8988T (cell line): ENCODE results near the gene RNF224.

Experiments
- DNase-seq: peaks from one replicate; pipeline ENCODE4 v3.0.0; 2011

The RNF224 gene

DNA sequence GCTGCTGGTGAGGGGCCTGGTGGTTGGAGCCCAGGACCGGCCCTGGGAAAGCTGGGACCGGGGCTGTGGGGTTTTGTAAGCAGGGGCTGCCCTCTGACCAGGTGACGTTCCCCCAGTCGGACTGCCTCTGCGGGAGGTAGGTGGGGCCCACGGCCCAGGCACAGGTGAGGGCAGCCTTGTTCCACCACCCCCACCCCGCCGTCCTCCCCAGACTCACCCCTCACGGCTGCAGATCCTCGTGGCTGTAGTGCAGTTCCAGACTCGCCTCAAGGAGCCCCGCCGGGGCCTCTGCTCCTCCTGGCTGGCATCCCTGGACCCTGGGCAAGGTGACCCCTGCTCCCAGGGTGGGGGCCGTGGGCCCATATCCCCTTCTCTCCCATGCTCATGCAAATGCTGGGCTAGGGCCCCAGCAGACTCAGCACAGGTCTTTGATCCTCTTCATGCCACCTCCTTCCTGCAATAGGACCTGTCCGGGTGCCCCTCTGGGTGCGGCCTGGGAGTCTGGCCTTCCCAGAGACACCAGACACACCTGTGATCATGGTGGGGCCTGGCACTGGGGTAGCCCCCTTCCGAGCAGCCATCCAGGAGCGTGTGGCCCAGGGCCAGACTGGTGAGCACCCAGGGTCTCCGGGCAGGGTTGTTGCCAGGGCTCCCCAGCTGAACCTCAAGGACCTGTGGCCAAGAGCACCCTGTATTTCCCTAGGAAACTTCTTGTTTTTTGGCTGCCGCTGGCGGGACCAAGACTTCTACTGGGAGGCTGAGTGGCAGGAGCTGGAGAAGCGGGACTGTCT is 11.9 kb upstream of the RNF224 start:
- DNase-seq: peak; percentile 28

DNA sequence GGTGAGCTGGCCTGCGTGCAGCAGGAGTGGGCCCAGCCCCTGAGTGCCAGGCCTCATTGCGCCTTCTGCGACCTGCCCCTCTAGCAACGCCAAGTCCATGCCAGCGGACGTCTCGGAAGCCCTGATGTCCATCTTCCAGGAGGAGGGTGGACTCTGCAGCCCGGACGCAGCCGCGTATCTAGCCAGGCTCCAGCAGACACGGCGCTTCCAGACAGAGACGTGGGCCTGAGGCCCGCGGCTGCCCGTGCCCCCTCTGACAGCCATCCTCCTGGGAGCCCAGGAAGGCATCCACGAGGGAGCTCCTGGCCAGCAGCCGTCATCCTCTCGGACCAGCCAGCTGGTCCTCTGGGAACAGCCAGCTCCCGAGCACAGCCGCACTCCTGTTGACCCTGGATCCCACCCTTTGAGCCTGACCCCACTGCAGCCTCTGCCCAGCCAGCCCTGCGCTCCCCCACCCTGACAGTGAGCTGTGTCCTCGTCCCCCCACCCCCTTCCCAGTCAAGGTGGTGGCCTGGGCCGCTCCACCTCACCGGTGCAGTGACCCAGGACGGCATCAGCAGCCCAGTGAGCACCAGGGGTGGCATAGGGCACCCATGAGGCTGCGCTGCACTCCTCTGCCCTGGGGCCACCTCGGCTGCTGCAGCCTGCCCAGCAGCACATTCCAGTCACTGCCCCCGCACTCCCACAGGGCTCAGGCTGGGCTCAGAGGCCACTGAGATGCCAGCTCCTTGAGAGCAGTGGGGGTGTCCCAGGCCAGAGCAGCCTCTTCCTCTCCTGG is 10.9 kb upstream of the RNF224 start:
- DNase-seq: no peak

DNA sequence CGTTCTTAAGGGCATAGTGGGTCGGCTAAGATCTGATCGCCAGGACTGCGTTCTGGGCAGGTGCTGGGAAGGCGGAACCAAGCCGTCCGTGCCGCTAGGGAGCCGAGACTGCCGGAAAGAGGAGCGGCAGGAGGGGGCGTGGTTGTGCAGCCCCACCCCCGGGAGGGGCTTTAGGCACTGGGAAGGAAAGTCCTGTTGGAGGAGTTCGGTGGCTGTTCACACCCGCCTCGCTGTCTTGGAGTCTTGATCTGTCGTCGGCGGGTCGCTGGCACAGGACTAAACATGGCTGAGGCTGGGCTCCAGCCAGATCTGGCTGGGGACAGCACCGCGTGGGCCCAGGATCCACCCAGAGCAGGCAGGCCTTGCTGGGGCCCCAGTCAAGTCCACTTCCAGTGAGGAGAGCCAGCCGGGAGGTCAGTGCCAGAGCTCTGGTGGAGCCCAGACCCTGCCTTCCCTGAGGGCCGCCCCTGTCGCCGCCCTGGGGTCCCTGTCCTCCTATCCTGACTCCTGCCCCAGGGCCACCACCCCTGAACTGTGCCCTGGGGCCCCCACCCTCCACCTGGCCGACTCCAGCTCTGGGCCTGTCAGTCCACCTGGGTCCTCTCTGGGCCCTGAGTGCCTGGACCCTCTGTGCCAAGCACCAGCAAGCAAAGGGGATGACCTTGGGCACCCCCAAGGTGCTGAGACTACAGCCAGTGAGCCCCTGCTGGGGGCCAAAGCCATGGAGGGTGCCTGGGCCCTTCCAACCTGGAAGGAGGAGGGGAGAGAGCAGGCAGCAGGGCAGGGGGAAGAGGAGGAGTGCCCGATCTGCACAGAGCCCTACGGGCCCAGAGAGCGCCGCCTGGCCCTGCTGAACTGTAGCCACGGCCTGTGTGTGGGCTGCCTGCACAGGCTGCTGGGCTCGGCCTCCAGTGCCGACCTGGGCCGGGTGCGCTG is 9.8 kb upstream of the RNF224 start:
- peak; percentile 99 for DNase-seq

DNA sequence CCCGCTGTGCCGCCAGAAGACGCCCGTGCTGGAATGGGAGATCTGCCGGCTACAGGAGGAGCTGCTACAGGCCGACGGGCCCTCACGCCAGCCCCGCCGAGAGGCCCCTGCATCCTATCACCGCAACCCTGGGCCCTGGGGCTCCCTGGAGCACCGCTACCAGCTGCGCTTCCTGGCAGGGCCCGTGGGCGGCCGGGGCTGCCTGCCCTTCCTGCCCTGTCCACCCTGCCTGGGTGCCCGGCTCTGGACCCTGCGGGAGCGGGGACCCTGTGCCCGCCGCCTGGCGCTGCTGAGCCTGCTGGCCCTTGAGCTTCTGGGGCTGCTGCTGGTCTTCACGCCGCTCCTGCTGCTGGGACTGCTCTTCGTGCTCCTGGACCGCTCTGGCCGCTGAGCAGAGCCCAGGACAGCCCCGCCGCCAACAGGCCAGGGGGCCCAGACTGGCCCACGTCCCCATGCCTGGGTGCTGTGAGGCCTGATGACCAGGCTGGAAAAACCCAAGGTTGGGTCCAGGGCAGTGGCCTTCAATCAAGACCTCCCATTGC is 9.0 kb upstream of the RNF224 start:
- DNase-seq: no peak

DNA sequence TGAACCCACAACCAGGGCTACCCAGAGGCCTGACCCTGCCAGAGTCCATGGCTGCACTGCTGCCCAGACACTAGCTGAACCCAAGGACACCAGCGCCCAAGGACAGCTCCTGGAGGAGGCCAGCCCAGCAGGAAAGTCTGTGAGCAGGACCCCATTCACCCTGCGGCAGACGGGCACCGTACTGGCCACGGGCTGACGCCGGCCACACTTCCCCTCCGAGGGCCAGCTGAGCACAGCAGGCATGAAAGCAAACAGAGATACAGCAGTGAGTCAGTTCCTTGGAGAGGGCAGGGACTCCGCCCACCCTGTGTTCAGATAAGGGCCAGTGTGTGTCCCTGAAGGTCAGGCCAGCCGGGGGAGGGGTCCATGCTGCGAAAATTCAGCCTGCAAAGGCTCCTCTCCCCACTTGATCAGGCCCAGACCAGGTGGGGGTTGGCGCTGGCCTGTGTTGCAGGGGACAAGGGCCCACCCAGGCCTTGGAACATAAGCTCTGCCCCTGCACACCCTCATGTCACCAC is 8.5 kb upstream of the RNF224 start:
- DNase-seq: no peak

DNA sequence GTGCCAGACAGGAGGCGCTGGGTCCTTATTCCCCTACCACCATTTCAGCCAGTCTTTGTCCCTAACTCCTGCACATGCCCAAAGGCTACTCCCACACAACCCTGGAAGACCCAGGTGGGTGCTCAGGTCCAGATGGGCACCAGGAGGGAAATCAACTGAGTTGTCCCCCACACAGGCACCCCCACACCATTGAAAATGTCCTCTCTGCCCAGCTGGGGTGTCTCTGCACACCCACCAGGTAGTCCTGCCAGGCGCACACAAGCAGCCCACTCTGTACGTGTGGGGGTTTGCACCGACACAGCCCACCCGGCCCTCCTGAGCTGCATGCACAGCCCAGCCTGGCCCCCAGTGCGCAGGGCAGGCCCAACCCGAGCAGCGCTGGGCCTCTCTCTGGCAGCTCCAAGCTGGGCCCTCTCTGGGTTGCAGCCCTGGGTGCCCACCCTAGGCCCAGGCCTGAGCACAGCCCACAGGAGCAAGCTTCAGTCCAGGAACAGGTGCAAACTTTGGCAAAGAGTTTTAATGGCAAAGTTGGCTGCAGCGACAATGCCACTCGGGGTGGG is 7.5 kb upstream of the RNF224 start:
- DNase-seq: no peak

DNA sequence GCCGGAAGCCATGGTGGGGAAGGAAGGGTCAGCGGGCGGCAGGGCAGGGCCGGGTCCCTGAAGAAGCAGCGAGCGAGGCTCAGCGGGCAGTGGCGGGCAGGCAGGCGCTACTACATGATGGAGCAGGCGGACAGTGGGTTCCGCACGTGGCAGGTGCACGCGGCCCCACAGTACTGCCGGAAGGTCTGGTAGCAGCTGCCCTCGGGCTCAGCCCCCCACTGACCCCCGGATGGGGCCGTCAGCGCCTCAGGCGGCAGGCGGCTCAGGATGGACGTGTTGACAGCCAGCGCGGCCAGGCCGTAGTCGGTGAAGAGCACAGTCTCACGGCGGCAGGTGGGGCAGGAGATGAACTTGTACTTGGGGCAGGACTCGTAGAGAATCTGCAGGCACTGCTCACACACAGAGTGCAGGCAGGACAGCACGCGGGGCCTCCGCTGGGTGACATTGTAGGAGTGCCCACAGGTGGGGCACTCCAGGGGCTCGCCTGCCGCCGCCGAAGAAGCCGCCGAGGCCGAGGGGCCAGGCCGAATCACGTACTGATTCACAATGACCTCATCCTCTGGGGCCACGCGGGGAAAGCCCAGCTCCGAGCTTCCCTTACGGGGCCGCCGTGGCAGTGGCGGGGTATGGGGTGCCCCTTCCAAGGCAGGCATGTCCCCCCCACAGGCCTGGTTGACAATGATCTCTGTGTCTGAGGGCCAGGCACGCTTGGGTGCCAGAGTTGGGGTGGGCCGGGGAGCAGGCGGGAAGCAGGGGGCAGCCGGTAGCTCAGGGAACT is 6.8 kb upstream of the RNF224 start:
- DNase-seq: no peak

DNA sequence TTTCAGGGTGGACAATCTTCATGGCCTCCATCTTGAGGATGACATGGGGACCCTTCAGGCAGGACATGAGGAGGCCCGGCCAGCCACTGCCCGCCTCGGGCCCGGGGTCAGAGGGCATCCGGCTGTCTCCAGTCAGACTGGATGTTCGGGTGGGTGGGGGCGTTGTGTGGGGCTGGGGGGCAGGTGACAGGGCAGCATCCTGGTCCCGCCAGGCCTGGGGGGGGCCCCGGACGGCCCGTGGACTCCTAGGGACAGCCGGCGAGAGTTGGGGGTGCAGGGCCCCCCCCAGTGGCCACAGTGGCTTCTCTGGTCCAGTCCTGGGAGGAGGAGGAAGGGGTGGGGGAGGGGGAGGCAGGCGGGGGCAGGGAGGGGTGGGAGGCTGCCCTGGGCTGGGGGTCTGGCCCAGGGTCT is 6.2 kb upstream of the RNF224 start:
- no peak for DNase-seq

DNA sequence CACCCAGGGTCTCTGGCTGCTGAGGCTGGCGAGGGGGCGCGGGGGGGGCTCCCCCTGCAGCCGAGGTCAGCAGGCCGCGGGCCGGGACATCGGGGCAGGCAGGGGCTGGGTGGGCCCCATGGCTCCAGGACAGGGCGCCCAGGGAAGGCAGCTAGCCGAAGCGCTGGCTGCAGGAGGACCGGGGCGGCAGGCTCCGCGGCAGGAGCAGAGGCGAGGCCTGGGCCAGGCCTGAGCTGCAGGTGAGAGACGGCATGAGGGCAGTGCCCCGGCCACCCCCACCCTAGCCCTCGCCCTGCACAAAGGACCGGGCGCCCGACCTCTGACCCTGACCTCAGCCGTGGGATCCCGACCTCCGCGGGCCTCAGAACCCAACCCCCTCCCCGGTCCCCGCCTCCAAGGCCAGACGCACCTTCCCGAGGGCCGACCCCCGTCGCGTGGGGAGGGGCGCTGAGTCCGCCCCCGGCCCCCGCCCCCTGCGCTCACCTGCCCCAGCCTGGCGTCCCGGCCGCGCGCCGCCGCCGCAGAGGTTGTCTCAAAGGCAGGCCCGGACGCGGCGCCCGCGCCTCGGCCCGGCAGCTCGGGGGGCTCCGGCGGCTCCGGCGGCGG is 5.7 kb upstream of the RNF224 start:
- DNase-seq: no peak

DNA sequence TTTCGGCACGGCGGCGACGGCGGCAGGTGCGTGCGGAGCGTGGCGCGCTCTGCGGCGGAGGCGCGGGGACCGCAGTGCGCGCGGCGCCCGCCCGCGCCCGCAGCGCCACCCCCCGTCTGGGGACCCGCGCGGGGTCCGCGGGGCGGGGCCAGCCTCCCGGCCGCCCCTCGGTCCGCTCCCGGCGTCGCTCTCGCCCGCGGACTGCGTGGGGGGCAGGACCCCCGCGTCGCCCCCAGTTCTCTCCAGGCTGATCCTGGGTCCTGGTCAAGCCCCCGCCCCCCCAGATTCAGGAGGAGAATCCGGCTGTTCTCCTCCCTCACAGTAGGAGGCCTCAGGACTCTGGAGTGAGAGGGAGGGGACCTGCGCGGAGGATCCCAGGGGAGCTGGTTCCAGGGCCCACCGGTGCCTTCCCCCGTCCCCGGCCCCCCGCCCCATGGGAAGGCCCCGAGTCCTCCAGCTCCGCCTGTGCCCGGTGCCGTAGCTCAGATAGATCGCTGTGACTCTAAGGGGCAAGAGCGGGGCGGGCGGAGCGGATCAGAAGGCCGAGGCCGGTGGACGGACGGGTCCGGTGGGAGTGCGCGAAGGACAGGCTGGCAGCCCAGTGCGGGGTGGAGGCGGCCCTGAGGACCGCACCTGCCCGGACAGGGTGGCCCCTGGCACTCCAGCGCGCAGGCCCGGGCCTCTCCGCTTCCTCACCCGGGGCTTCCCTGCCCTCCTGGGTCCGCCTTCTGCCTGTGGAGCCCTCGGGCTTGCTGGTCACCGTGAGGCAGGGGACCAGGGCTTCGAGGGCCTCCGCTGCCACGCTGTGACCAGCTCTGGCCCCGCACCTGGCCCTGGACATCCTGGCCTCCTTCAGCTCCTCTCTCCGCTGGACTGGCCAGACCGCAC is 4.9 kb upstream of the RNF224 start, which contains the start of gene RNF208:
Gene RNF208 (minus strand): TSS at position 51 of the 888 bp plus-strand sequence. CDS start 1,028 bp downstream, outside the sequence.
- DNase-seq: no peak

DNA sequence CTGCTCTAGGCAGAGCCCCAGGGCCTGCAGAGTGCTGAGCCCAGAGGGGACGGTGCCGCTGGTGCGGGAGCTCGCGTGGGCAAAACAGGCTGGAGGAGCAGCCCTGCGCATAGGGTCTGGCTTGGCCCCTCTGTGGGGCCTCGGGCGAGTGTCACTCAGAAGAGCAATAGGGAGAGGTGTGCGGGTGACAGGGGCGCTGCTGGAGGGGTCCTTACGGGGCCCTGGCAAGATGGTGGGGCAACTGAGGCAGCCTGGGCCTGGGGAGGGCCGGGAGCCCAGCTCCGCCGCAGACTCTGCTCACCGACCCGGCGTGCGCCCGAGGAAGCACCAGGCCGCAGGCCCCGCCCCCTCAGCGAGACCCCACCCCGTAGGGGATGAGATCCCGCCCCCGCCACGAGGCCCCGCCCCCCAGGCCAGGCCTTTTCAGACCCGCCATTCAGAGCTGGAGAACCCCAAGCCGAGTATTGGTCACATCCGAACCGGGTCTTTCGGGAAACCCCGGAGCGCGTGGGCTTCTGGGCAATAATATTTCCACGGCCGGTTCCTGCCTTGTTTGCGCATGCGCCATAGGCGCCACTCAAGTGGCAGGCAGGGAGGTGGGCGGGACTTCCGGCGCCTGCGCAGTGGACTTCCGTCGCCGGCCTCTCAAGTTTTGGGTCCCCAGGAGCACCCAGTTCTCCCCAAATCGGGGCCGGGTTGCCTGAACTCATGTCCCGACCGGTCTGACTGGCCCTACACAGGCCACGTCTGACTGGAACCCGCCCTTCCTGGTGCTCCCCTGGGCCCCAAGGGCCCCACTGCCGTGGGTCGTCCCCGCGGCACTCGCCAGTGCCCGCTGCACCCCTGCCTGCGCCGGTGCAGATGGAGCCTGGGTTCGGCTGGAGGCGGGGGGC is 4.0 kb upstream of the RNF224 start:
- peak; percentile 99 for DNase-seq

DNA sequence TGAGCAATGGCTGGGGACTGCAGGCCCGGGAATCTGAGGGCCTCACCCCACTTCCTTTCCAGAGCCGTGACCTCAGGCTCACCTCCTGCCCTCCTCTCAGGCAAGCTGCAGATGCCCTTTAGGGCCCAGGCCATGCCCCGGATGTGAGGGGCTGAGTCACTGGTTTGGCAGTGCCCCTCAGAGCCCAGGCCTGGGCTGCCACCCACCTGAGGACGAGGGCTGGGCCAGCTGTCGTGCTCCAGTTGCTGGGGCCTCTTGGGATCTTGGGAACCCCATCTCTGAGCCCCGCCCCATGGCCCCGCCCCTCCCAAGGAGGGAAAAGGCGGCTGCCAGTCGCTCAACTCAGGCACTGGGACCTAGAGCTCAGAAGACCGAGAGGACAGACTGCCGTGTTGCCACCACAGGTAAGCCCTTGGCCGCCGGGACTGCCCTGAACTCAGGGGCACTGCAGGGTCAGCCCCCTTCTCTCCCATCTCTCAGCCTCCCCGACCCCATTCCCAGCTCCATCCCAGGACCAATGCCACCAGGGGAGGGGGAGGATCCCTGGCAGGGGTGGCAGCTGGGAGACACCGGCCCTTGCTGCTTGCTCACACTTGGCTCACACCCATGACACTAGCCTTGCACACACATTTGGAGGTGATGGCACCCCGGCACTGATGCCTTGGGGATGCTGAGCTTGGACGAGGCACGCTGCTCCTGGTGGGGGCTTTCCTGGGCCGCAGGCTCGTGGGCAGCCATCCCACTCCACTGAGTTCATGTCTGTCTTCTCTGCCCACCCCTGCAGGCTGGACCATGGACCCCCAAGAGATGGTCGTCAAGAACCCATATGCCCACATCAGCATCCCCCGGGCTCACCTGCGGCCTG is 2.2 kb upstream of the RNF224 start, which contains the start of gene CYSRT1:
Gene CYSRT1 (plus strand): TSS at position 345 of the 865 bp plus-strand sequence. CDS start 448 bp downstream, at position 793.
- no peak for DNase-seq

DNA sequence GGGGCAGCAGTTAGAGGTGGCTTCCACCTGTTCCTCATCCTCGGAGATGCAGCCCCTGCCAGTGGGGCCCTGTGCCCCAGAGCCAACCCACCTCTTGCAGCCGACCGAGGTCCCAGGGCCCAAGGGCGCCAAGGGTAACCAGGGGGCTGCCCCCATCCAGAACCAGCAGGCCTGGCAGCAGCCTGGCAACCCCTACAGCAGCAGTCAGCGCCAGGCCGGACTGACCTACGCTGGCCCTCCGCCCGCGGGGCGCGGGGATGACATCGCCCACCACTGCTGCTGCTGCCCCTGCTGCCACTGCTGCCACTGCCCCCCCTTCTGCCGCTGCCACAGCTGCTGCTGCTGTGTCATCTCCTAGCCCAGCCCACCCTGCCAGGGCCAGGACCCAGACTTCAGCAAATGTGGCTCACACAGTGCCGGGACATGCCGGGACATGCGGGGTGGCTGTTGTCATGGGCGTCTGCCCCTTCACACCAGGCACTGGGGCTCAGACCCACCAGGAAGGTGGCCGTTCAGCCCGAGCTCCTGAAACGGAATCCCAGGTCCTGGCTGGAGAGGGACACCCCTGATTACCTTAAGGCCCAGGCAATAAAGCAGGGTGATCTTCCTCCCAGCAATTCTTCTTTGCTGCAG is 1.5 kb upstream of the RNF224 start:
- DNase-seq: no peak

DNA sequence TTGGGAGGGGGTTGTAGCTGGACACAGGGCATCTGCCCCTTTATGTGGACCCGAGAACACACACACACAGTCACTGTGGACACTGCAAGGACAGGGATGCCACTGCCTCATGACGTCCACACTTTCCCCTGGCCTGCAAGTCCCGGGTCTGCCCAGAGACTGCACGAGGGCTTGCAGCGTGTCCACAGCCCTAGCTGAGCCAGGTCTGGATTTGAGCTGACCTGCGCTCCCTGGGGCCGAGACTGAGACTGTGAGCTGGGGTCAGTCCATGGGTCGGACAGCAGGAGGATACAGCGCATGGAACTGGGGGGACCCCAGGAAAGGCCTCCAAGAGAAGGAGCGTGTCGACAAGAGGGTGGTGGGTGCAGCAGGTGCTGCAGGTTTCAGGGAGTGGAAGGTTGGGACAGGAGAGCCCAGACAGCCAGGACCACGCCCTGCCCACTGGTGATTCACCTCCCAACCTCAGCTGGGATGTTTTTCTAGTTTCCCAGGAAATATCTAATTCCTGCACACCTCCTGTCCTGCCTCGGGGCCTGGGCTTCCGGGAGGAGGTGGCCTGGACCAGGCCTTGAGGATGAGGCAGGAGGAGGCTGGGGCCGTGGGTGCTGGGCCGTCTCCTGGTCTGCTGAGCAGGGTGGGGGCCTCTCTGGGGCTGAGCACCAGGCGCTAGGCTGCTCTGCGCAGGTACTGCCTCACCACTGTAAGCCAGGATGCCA is 806 bp upstream of the RNF224 start:
- no peak for DNase-seq

DNA sequence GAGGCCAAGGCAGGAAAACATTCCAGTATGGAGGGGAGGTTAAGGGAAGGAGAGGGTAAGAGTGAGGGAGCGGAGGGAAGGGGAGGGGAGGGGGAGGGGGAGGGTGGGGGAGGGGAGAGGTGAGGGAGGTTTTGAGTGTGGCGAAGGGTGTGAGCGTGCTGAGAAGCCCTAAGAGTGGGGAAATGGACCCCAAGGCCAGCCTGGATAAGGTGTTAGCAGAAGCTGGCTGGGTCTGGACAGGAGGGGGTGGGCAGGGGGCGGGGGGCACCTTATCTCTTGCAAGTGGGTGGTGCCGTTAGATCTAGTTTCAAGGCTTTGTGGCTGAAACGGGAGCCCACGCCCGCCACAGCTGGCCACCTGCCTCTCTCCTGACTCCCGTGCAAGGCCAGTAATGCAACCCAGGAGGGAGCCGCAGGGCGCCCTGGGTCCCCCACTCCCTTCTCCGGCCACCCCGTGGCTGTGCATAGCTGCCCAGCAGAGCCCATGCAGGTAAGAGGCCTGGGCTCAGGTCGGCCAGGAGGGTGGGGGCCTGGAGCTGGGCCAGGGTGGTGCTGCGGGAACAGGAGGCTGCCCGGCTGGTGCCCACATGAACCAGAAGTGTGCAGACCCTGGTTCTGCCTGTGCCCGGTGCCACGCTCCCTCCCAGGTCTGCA is 677 bp downstream of the RNF224 start:
- no peak for DNase-seq

DNA sequence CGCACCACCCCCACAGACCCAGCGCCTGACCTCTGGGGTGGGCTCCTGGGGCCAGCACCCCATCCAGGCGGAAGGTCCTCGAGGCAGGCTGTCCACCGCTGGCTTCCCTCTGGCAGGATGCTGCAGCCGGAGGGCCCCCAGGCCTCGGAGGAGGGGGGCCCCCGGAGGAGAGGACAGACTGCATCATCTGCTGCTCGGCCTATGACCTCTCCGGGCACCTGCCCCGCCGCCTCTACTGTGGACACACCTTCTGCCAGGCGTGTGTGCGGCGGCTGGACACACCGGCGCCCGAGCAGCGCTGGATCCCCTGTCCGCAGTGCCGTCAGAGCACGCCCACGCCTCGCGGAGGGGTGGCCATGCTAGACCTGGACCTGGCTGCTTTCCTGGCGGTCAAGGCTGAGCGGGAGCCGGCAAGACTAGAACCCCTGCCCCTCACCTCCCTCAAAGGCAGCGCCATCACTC is 1.2 kb downstream of the RNF224 start:
- no peak for DNase-seq
